Osteoblast (primary cell): ENCODE results near the gene DDIT4. TPM values are rescaled to one million over a fixed set of nuclear protein-coding genes. Genes with fewer than 3 reads are reported as not detected.

Source experiments
- DNase-seq: peaks from one replicate; pipeline ENCODE4 v3.0.0; 2011; ENCODE audit warnings: low spot score, mixed read lengths; ENCODE audit not compliant: insufficient read length; ENCODE audit errors: missing footprints
- H2AFZ ChIP-seq: 2 replicates; pipeline ENCODE4 v1.6.0; 2011; ENCODE audit warnings: mild to moderate bottlenecking, low read length
- H3K27ac ChIP-seq: 2 replicates; pipeline ENCODE4 v1.5.1; 2011; ENCODE audit warnings: mild to moderate bottlenecking, low read depth, low read length, moderate library complexity
- H3K27me3 ChIP-seq: 2 replicates; pipeline ENCODE4 v1.6.0; 2012; ENCODE audit warnings: mild to moderate bottlenecking, control low read depth, inconsistent platforms, low read length, moderate library complexity; ENCODE audit not compliant: insufficient read depth
- H3K36me3 ChIP-seq: 2 replicates; pipeline ENCODE4 v1.5.1; 2011; ENCODE audit warnings: mild to moderate bottlenecking, low read length, control low read depth, moderate library complexity; ENCODE audit not compliant: insufficient read depth
- H3K4me1 ChIP-seq: 2 replicates; pipeline ENCODE4 v1.5.1; 2011; ENCODE audit warnings: mild to moderate bottlenecking, low read length, control low read depth, moderate library complexity; ENCODE audit not compliant: insufficient read depth
- H3K4me2 ChIP-seq: 2 replicates; pipeline ENCODE4 v1.6.0; 2011; ENCODE audit warnings: mild to moderate bottlenecking, low read length; ENCODE audit not compliant: insufficient read depth
- H3K4me3 ChIP-seq: fragments of 200-600 bp; sonication (generic); 3 replicates; pipeline ENCODE4 v1.5.1; 2012; ENCODE audit warnings: mild to moderate bottlenecking, low read length, inconsistent platforms; ENCODE audit not compliant: insufficient read depth
- H3K79me2 ChIP-seq: 2 replicates; pipeline ENCODE4 v1.6.0; 2012; ENCODE audit warnings: mild to moderate bottlenecking, low read length, control low read depth, inconsistent platforms; ENCODE audit not compliant: insufficient read depth
- H3K9me3 ChIP-seq: 2 replicates; pipeline ENCODE4 v1.5.1; 2011; ENCODE audit warnings: low read depth, low read length, control low read depth
- H4K20me1 ChIP-seq: 2 replicates; pipeline ENCODE4 v1.6.0; 2012; ENCODE audit warnings: mild to moderate bottlenecking, low read length, control low read depth; ENCODE audit not compliant: insufficient read depth
- total RNA-seq: library from RNA; depleted of rRNA; stranded (reverse); fragments of >200 nt; gene quantifications from 2 replicates; pipeline ENCODE4 v1.2.3, GENCODE V29; 2012
- TF ChIP-seq, protein P1 (sequence below): IDR thresholded peaks from 2 replicates; pipeline ENCODE4 v1.5.1; 2011; ENCODE audit warnings: mild to moderate bottlenecking, low read depth, low read length, moderate library complexity; ENCODE audit errors: extremely low read depth

Gene DDIT4
- total RNA-seq, 1 donor = 522 TPM

DNA sequence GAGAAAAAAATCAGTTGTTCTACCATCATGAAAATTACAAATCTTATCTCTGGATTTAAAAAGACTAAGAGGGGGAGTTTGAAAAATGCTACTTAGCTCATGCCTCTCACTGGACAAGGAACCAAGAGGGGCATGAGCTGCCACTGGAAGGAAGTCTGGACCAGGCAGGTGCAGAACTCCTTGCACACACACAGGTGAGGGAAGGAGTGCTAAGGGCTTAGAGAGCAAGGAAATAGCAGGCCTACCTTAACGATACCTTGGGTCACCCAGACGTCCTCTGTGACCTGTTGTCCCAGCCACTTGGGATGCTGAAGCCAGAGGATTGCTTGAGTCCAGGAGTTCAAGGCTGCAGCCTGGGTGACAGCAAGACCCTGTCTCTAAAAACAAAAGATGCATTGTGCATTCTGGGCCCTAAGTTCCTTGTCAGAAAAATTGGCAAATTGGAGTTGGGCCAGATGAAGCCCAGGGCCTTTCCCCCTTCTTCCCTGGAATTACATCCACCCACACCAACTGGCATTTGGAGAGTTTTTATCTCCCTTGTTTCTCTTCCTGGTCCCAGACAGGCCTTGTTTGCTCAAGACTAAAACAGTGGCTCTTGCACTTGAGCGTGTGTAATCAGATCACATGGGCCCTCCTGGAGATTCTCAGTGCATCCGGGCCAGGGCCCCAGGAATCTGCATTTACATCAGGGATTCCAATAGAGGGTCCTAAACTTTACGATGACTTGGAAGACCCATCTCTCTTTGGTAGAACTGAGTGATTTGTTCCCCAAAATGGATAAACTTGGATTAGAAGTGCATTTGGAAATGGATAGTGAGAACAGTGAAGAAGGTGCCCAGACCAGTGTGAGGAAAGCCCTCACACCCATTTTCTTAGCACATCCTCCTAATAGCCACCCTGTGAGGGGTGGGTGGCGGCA lies 3.0 kb downstream of the DDIT4 start:
- H3K36me3 ChIP-seq = peaks cover 8% of the 10 kb centered on the region
- no peaks in the 10 kb centered on the region for H3K9me3 ChIP-seq
- H3K4me1 ChIP-seq = peaks cover 38% of the 10 kb centered on the region
- peaks cover 22% of the 10 kb centered on the region for H3K79me2 ChIP-seq
- no peak overlapping the region for H2AFZ ChIP-seq
- DNase-seq = peak; percentile 84
- H3K27me3 ChIP-seq = no peaks in the 10 kb centered on the region
- TF ChIP-seq, protein P1, sequence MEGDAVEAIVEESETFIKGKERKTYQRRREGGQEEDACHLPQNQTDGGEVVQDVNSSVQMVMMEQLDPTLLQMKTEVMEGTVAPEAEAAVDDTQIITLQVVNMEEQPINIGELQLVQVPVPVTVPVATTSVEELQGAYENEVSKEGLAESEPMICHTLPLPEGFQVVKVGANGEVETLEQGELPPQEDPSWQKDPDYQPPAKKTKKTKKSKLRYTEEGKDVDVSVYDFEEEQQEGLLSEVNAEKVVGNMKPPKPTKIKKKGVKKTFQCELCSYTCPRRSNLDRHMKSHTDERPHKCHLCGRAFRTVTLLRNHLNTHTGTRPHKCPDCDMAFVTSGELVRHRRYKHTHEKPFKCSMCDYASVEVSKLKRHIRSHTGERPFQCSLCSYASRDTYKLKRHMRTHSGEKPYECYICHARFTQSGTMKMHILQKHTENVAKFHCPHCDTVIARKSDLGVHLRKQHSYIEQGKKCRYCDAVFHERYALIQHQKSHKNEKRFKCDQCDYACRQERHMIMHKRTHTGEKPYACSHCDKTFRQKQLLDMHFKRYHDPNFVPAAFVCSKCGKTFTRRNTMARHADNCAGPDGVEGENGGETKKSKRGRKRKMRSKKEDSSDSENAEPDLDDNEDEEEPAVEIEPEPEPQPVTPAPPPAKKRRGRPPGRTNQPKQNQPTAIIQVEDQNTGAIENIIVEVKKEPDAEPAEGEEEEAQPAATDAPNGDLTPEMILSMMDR = no peak
- H3K4me2 ChIP-seq = peak overlapping the region; percentile 95
- peak overlapping the region; percentile 92 for H3K4me3 ChIP-seq
- H4K20me1 ChIP-seq = peaks cover 17% of the 10 kb centered on the region
- H3K27ac ChIP-seq = peak overlapping the region; percentile 28

DNA sequence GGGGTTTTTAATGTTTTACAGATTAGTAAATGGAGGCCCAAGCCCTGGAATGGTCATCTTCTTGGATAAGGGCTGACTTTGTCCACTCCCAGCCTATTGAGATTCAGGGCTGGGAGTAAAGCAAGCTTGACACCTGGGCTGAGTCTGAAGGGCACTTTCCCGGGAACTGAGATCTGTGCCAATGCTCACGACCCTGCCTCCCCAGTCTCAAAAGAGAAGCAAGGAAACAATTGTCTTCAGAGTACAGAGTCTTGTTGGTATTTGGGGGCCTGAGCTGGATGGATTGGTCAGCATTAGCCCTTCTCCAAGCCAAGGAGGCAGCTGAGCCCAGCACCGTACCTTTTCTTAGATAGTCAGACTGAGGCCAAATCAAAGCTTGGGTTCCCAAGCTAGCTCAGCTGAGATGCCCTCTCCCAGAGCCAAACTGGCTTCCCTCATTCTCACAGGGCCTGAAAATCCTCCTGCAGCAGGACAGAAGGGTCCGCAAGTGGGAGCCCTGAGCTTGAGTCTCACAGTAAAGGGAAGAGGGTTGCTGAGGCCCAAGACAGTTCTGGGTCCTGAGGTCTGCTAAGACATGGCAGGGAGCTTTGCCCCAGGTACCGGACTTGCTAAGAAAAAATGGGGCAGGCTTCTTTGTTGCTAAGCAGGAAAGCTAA lies 3.7 kb downstream of the DDIT4 start:
- Histone ChIP-seq H3K27me3 (no peaks in the 10 kb centered on the region), H4K20me1 (peaks cover 17% of the 10 kb centered on the region), H3K9me3 (no peaks in the 10 kb centered on the region), H2AFZ (peak overlapping the region; percentile 20), H3K79me2 (peaks cover 22% of the 10 kb centered on the region), H3K4me1 (peaks cover 36% of the 10 kb centered on the region), H3K4me3 (no peak overlapping the region), H3K4me2 (no peak overlapping the region), H3K27ac (peak overlapping the region; percentile 28), H3K36me3 (peaks cover 8% of the 10 kb centered on the region)
- peak; percentile 73 for DNase-seq
- TF ChIP-seq, protein P1 = no peak

DNA sequence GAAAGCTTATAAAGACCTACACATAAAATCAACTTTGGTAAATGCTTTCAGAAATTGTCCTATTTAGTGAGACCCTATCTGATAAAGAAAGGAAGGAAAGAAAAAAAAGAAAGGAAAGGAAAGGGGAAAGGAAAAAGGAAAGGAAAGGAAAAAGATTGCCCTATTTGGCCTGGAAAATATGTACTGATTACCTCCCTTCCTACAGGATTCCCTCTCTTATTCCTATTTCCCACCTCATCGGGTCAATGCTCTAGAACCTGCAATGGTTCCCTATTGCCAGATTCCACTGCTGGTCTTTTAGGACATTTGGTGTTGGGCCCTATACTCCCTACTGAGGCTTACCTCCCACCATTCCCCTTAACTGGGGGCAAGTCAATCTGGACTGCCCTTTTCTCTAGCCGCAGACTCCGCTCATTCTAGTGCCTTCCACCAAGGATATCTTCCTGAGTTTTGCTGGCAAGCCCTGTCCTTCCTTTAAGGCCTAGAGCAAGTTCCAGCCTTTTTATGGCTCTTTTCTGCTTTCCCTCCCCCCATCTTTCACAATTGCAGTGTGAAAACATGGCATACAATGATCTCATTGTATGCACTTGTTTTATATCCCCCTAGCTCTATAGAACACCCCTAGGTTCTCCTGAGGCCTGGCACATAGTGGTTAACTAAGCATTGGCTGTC lies 4.4 kb downstream of the DDIT4 start:
- Histone ChIP-seq H3K36me3 (peaks cover 8% of the 10 kb centered on the region), H3K4me2 (no peak overlapping the region), H2AFZ (no peak overlapping the region), H3K79me2 (peaks cover 22% of the 10 kb centered on the region), H4K20me1 (peaks cover 17% of the 10 kb centered on the region), H3K4me3 (no peak overlapping the region), H3K4me1 (peaks cover 31% of the 10 kb centered on the region), H3K9me3 (no peaks in the 10 kb centered on the region), H3K27ac (no peak overlapping the region), H3K27me3 (no peaks in the 10 kb centered on the region)
- TF ChIP-seq, protein P1 = no peak
- DNase-seq = no peak
